GM10248 (cell line): ENCODE measurements around the gene PRR5L.

Experiments used
- CTCF ChIA-PET: fragments of 300-600 bp; sonication (Branson Sonifier 250); formaldehyde crosslinking; extraction: SDS; loops from one replicate; lab custom pipeline; 2021; ENCODE audit warnings: antibody characterized with exemption; lab: Yijun Ruan, JAX
- POLR2A ChIA-PET: fragments of 350-650 bp; sonication (Branson Sonifier 250); formaldehyde crosslinking; extraction: SDS; loops from one replicate; lab custom pipeline; 2020; ENCODE audit warnings: antibody characterized with exemption; lab: Yijun Ruan, JAX
- DNase-seq: peaks from one replicate; pipeline ENCODE4 v3.0.0; 2012; ENCODE audit errors: extremely low spot score
- TF ChIP-seq, protein P1 (sequence below): IDR thresholded peaks from 2 replicates; pipeline ENCODE4 v1.5.1; 2012; ENCODE audit warnings: mild to moderate bottlenecking, low read depth; ENCODE audit errors: extremely low read depth, missing control alignments, control extremely low read depth

Gene PRR5L

GRCh38 chr11:36392196-36392595 lies 96.1 kb downstream of the PRR5L start:
- TF ChIP-seq, protein P1, sequence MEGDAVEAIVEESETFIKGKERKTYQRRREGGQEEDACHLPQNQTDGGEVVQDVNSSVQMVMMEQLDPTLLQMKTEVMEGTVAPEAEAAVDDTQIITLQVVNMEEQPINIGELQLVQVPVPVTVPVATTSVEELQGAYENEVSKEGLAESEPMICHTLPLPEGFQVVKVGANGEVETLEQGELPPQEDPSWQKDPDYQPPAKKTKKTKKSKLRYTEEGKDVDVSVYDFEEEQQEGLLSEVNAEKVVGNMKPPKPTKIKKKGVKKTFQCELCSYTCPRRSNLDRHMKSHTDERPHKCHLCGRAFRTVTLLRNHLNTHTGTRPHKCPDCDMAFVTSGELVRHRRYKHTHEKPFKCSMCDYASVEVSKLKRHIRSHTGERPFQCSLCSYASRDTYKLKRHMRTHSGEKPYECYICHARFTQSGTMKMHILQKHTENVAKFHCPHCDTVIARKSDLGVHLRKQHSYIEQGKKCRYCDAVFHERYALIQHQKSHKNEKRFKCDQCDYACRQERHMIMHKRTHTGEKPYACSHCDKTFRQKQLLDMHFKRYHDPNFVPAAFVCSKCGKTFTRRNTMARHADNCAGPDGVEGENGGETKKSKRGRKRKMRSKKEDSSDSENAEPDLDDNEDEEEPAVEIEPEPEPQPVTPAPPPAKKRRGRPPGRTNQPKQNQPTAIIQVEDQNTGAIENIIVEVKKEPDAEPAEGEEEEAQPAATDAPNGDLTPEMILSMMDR, result no peak
- POLR2A ChIA-PET, result no interaction called here

GRCh38 chr11:36394056-36394455 lies 98.0 kb downstream of the PRR5L start:
- no peak for DNase-seq
- ChIA-PET CTCF (interaction anchor here (1.4 to 2.1 kb wide), 2 partner anchors 10 to 102 kb away, joined by 3 to 7 read pairs; no protein-coding TSS in a partner anchor), POLR2A (no interaction called here)
- TF ChIP-seq, protein P1, result no peak

More at GRCh38 chr11:36392196-36392595, 96.1 kb downstream of the PRR5L start:
- no peak for DNase-seq
- CTCF ChIA-PET, result no interaction called here

DNA sequence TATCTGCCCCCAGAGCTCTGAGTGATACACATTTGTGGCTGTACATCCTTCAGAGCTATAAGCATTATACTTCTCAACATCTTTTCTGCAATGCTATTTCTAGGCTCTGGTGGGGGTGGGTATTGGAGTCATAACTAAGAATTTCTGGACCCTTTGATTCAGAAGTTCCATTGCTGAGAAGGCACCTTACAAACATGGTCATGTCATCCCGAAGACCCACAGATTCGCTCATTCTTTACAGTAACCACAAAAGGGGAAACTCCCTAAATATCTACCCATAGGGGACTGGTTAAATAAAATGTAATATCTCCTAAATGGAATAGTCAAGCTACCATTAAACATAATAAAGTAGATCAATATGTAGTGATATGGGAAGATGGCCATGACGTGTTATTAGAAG lies 98.8 kb downstream of the PRR5L start:
- TF ChIP-seq, protein P1, result no peak
- DNase-seq, result no peak
- POLR2A ChIA-PET, result no interaction called here
- CTCF ChIA-PET, result interaction anchor here (1.4 to 2.1 kb wide), 2 partner anchors 9 to 102 kb away, joined by 3 to 7 read pairs; no protein-coding TSS in a partner anchor

DNA sequence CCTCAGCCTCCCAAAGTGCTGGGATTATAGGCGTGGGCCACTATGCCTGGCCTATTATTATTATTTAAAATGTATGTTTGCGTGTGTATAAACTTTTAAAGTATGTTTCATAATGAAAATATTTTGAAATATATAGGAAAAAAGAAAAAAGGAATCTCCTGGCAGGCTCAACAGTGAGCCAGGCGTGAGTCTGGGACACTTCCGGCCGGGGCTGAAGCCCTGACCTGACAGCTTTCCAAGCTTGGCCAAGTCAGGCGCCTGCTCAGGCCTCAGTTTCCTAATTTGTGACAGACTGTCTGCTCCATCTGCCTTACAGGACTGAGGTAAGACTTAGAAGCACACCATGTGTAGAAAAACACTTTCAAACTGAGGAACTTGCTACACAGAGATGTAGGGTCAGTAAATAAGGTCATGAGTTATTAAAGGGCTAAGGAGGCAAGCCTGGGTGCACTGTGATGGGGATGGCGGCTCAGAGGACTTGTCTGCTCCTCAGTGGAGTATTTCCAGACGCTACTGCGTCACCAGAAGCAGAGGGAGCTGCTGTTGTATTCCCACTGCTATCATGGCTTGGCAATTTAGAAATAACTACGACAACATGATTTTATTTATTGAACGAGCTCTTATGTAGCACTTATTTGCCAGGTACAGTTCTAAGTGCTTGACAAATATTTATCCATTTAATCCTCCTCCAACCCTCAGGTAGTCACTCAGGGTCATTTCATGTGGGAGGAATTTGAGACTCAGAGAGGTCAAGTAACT lies 100.1 kb downstream of the PRR5L start:
- TF ChIP-seq, protein P1, result no peak
- CTCF ChIA-PET, result interaction anchor here (1.0 to 2.3 kb wide), 6 partner anchors 8 to 104 kb away, joined by 3 to 7 read pairs (median 4); no protein-coding TSS in a partner anchor
- POLR2A ChIA-PET, result no interaction called here
- no peak for DNase-seq

- DNase-seq, result no peak
- CTCF ChIA-PET, result interaction anchor here (0.7 to 2.3 kb wide), 3 partner anchors 9 to 13 kb away, joined by 3 to 5 read pairs (median 4); no protein-coding TSS in a partner anchor
- POLR2A ChIA-PET, result no interaction called here
- TF ChIP-seq, protein P1, result no peak
Measured at GRCh38 chr11:36398231-36398953, 102.3 kb downstream of the PRR5L start.

DNA sequence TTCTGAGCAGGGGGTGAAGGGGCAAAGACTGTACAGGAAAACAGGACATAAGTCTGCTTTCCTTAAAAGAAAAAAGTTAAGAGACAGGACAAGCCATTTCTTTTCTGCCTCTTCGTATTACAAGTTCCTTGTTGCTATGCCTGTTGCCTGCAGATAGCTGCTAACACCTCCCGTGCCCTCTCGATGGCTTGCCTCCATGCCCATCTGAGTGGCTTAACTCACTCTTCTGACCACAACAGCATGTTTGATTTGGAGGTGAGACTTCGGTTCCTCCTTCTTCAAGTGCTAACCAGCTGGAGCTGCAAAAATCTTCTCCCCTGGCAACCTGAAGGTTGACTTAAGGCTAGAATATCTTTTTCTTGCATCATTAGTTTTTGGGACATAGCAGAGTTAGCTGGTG lies 103.1 kb downstream of the PRR5L start:
- no peak for DNase-seq
- CTCF ChIA-PET, result interaction anchor here (1.2 to 1.6 kb wide), 3 partner anchors 9 to 42 kb away, joined by 3 to 4 read pairs (median 3); no protein-coding TSS in a partner anchor
- POLR2A ChIA-PET, result no interaction called here
- TF ChIP-seq, protein P1, result no peak
